ENCODE results near the gene GPR132.

Gene GPR132

GRCh38 chr14:105026802-105027563 is 38.2 kb downstream of the GPR132 start:
- no CpG with 5 or more reads among the region's 1 CpG for whole genome bisulfite sequencing (ENCODE audit: insufficient coverage)
- Histone ChIP-seq H3K4me1 (ENCODE audit: control extremely low read depth in 1 of 4, control insufficient read depth in 4 of 4, insufficient read depth in 4 of 4, low read length in 3 of 4) (peaks cover 0 to 10% (median 5%) of the 10 kb centered on the region in 4 experiments), H3K27me3 (replicated peaks in 2 of 5; ENCODE audit: control insufficient read depth in 4 of 5, insufficient read depth in 5 of 5, low read length in 4 of 5) (peaks cover 0 to 2% (median 0%) of the 10 kb centered on the region in 5 experiments), H3K36me3 (ENCODE audit: control insufficient read depth in 4 of 4, insufficient read depth in 4 of 4, low read length in 3 of 4) (no peaks in the 10 kb centered on the region), H3K27ac (ENCODE audit: insufficient read depth in 1 of 2, low read depth in 1 of 2, low read length in 2 of 2, poor library complexity in 1 of 2, severe bottlenecking in 2 of 2) (no peak overlapping the region), H3K4me3 (ENCODE audit: control insufficient read depth in 1 of 7, extremely low read depth in 1 of 7, insufficient read depth in 4 of 7, low read depth in 2 of 7, low read length in 6 of 7) (no peak overlapping the region), H3K9me3 (ENCODE audit: control extremely low read depth in 1 of 5, control insufficient read depth in 4 of 5, insufficient read depth in 2 of 5, low read depth in 1 of 5, low read length in 4 of 5) (no peaks in the 10 kb centered on the region)
- peak in 2 of 3 donors; percentile 61 to 62 for DNase-seq
- ChIA-PET CTCF (interaction anchor here (0.9 to 1.5 kb wide), 2 partner anchors 18 to 52 kb away, joined by 3 read pairs; no protein-coding TSS in a partner anchor), POLR2A (no interaction called here)

GRCh38 chr14:105026033-105026785 is 39.0 kb downstream of the GPR132 start:
- DNase-seq, result peak in 2 of 3 donors; percentile 38 to 51
- H3K4me1 ChIP-seq (ENCODE audit: control extremely low read depth in 1 of 4, control insufficient read depth in 4 of 4, insufficient read depth in 4 of 4, low read length in 3 of 4), result peaks cover 0 to 17% (median 12%) of the 10 kb centered on the region in 4 experiments
- CTCF ChIA-PET, result no interaction called here
- no peaks in the 10 kb centered on the region for H3K36me3 ChIP-seq (ENCODE audit: control insufficient read depth in 4 of 4, insufficient read depth in 4 of 4, low read length in 3 of 4)
- no peaks in the 10 kb centered on the region for H3K9me3 ChIP-seq (ENCODE audit: control extremely low read depth in 1 of 5, control insufficient read depth in 4 of 5, insufficient read depth in 2 of 5, low read depth in 1 of 5, low read length in 4 of 5)
- no peak overlapping the region for H3K27ac ChIP-seq (ENCODE audit: insufficient read depth in 1 of 2, low read depth in 1 of 2, low read length in 2 of 2, poor library complexity in 1 of 2, severe bottlenecking in 2 of 2)
- H3K27me3 ChIP-seq (replicated peaks in 2 of 5; ENCODE audit: control insufficient read depth in 4 of 5, insufficient read depth in 5 of 5, low read length in 4 of 5), result peaks cover 0 to 2% (median 0%) of the 10 kb centered on the region in 5 experiments
- 95% methylated on average over 12 of the region's 16 CpGs for WGBS (ENCODE audit: insufficient coverage)
- POLR2A ChIA-PET, result interaction anchor here (0.6 kb wide), 1 partner anchor 41 kb away, joined by 3 read pairs; the partner anchor contains the start of gene CLBA1
- no peak overlapping the region for H3K4me3 ChIP-seq (ENCODE audit: control insufficient read depth in 1 of 7, extremely low read depth in 1 of 7, insufficient read depth in 4 of 7, low read depth in 2 of 7, low read length in 6 of 7)

- H3K27ac ChIP-seq (ENCODE audit: insufficient read depth in 1 of 2, low read depth in 1 of 2, low read length in 2 of 2, poor library complexity in 1 of 2, severe bottlenecking in 2 of 2), result no peak overlapping the region
- DNase-seq, result no peak
- H3K4me3 ChIP-seq (ENCODE audit: control insufficient read depth in 1 of 7, extremely low read depth in 1 of 7, insufficient read depth in 4 of 7, low read depth in 2 of 7, low read length in 6 of 7), result no peak overlapping the region
- H3K36me3 ChIP-seq (ENCODE audit: control insufficient read depth in 4 of 4, insufficient read depth in 4 of 4, low read length in 3 of 4), result no peaks in the 10 kb centered on the region
- POLR2A ChIA-PET, result interaction anchor here (0.6 kb wide), 1 partner anchor 40 kb away, joined by 3 read pairs; the partner anchor contains the start of gene CLBA1
- no peaks in the 10 kb centered on the region for H3K9me3 ChIP-seq (ENCODE audit: control extremely low read depth in 1 of 5, control insufficient read depth in 4 of 5, insufficient read depth in 2 of 5, low read depth in 1 of 5, low read length in 4 of 5)
- CTCF ChIA-PET, result no interaction called here
- peaks cover 0 to 17% (median 12%) of the 10 kb centered on the region in 4 experiments for H3K4me1 ChIP-seq (ENCODE audit: control extremely low read depth in 1 of 4, control insufficient read depth in 4 of 4, insufficient read depth in 4 of 4, low read length in 3 of 4)
- H3K27me3 ChIP-seq (replicated peaks in 2 of 5; ENCODE audit: control insufficient read depth in 4 of 5, insufficient read depth in 5 of 5, low read length in 4 of 5), result peaks cover 0 to 2% (median 0%) of the 10 kb centered on the region in 5 experiments
- 99% methylated on average over 5 of the region's 6 CpGs for WGBS (ENCODE audit: insufficient coverage)
Observed at GRCh38 chr14:105025429-105025828, 39.8 kb downstream of the GPR132 start.

GRCh38 chr14:105023791-105024480 is 41.3 kb downstream of the GPR132 start:
- H3K27ac ChIP-seq (ENCODE audit: insufficient read depth in 1 of 2, low read depth in 1 of 2, low read length in 2 of 2, poor library complexity in 1 of 2, severe bottlenecking in 2 of 2), result no peak overlapping the region
- no peak for DNase-seq
- no peaks in the 10 kb centered on the region for H3K9me3 ChIP-seq (ENCODE audit: control extremely low read depth in 1 of 5, control insufficient read depth in 4 of 5, insufficient read depth in 2 of 5, low read depth in 1 of 5, low read length in 4 of 5)
- H3K36me3 ChIP-seq (ENCODE audit: control insufficient read depth in 4 of 4, insufficient read depth in 4 of 4, low read length in 3 of 4), result peaks cover 0 to 5% (median 0%) of the 10 kb centered on the region in 4 experiments
- no peak overlapping the region for H3K4me3 ChIP-seq (ENCODE audit: control insufficient read depth in 1 of 7, extremely low read depth in 1 of 7, insufficient read depth in 4 of 7, low read depth in 2 of 7, low read length in 6 of 7)
- peaks cover 0 to 2% (median 0%) of the 10 kb centered on the region in 5 experiments for H3K27me3 ChIP-seq (replicated peaks in 2 of 5; ENCODE audit: control insufficient read depth in 4 of 5, insufficient read depth in 5 of 5, low read length in 4 of 5)
- CTCF ChIA-PET, result no interaction called here
- peaks cover 7 to 30% (median 27%) of the 10 kb centered on the region in 4 experiments for H3K4me1 ChIP-seq (ENCODE audit: control extremely low read depth in 1 of 4, control insufficient read depth in 4 of 4, insufficient read depth in 4 of 4, low read length in 3 of 4)
- WGBS (ENCODE audit: insufficient coverage), result 100% methylated on average over 1 of the region's 4 CpGs
- POLR2A ChIA-PET, result no interaction called here

GRCh38 chr14:105023144-105023543 is 42.1 kb downstream of the GPR132 start:
- Histone ChIP-seq H3K4me1 (ENCODE audit: control extremely low read depth in 1 of 4, control insufficient read depth in 4 of 4, insufficient read depth in 4 of 4, low read length in 3 of 4) (peaks cover 7 to 37% (median 30%) of the 10 kb centered on the region in 4 experiments), H3K4me3 (ENCODE audit: control insufficient read depth in 1 of 7, extremely low read depth in 1 of 7, insufficient read depth in 4 of 7, low read depth in 2 of 7, low read length in 6 of 7) (no peak overlapping the region), H3K9me3 (ENCODE audit: control extremely low read depth in 1 of 5, control insufficient read depth in 4 of 5, insufficient read depth in 2 of 5, low read depth in 1 of 5, low read length in 4 of 5) (no peaks in the 10 kb centered on the region), H3K36me3 (ENCODE audit: control insufficient read depth in 4 of 4, insufficient read depth in 4 of 4, low read length in 3 of 4) (peaks cover 0 to 10% (median 2%) of the 10 kb centered on the region in 4 experiments), H3K27me3 (replicated peaks in 2 of 5; ENCODE audit: control insufficient read depth in 4 of 5, insufficient read depth in 5 of 5, low read length in 4 of 5) (no peaks in the 10 kb centered on the region), H3K27ac (ENCODE audit: insufficient read depth in 1 of 2, low read depth in 1 of 2, low read length in 2 of 2, poor library complexity in 1 of 2, severe bottlenecking in 2 of 2) (no peak overlapping the region)
- WGBS (ENCODE audit: insufficient coverage), result 91% methylated on average over 6 of the region's 11 CpGs
- no peak for DNase-seq
- ChIA-PET CTCF (interaction anchor here (0.8 kb wide), 1 partner anchor 64 kb away, joined by 3 read pairs; no protein-coding TSS in a partner anchor), POLR2A (no interaction called here)

- CTCF ChIA-PET, result interaction anchor here (0.8 kb wide), 1 partner anchor 65 kb away, joined by 3 read pairs; no protein-coding TSS in a partner anchor
- Histone ChIP-seq H3K36me3 (ENCODE audit: control insufficient read depth in 4 of 4, insufficient read depth in 4 of 4, low read length in 3 of 4) (peaks cover 0 to 14% (median 3%) of the 10 kb centered on the region in 4 experiments), H3K9me3 (ENCODE audit: control extremely low read depth in 1 of 5, control insufficient read depth in 4 of 5, insufficient read depth in 2 of 5, low read depth in 1 of 5, low read length in 4 of 5) (no peaks in the 10 kb centered on the region), H3K27me3 (replicated peaks in 2 of 5; ENCODE audit: control insufficient read depth in 4 of 5, insufficient read depth in 5 of 5, low read length in 4 of 5) (no peaks in the 10 kb centered on the region), H3K4me1 (ENCODE audit: control extremely low read depth in 1 of 4, control insufficient read depth in 4 of 4, insufficient read depth in 4 of 4, low read length in 3 of 4) (peaks cover 7 to 40% (median 31%) of the 10 kb centered on the region in 4 experiments), H3K27ac (ENCODE audit: insufficient read depth in 1 of 2, low read depth in 1 of 2, low read length in 2 of 2, poor library complexity in 1 of 2, severe bottlenecking in 2 of 2) (peak overlapping the region in 1 of 2 experiments; percentile 81), H3K4me3 (ENCODE audit: control insufficient read depth in 1 of 7, extremely low read depth in 1 of 7, insufficient read depth in 4 of 7, low read depth in 2 of 7, low read length in 6 of 7) (peak overlapping the region in 5 of 7 experiments; percentile 61 to 81 (median 80))
- DNase-seq, result no peak
- POLR2A ChIA-PET, result no interaction called here
- no CpG with 5 or more reads among the region's 2 CpGs for WGBS (ENCODE audit: insufficient coverage)
Observed at GRCh38 chr14:105022276-105022670, 43.0 kb downstream of the GPR132 start.

All from common myeloid progenitor, CD34-positive (primary cell).